HepG2 (cell line): Measurements from ENCODE around the gene MLANA. TPM values are rescaled to one million over a fixed set of nuclear protein-coding genes. Genes with fewer than 3 reads are reported as not detected.

ENCODE experiments used
- ATAC-seq: fragments of 200-7000 bp; cut with Tn5 transposase; 3 replicates; pipeline ENCODE4 v1.9.1; 2020; ENCODE audit warnings: mild to moderate bottlenecking, moderate library complexity
- BruUV-seq: library from RNA; stranded (reverse); fragments of 400-500 nt; replicated peaks from 2 replicates; lab custom pipeline; 2021; lab: Mats Ljungman, UMichigan
- CTCF ChIA-PET: fragments of 300-600 bp; formaldehyde crosslinking; extraction: SDS; loops from one replicate; lab custom pipeline; 2021; ENCODE audit warnings: low total read pairs, inconsistent platforms, low intra/inter-chr PET ratio; lab: Yijun Ruan, JAX
- POLR2A ChIA-PET: fragments of 350-600 bp; sonication (Branson Sonifier 250); formaldehyde crosslinking; loops from one replicate; lab custom pipeline; 2020; ENCODE audit warnings: antibody characterized with exemption, inconsistent platforms; lab: Yijun Ruan, JAX
- DNase-seq: peaks from one replicate; pipeline ENCODE4 v3.0.0-alpha.2; 2015; ENCODE audit warnings: low spot score
- FAIRE-seq: peaks from 3 replicates; lab custom pipeline; 2011; peaks lifted over from hg19 to GRCh38; lab: Jason Lieb, UNC
- H2AFZ ChIP-seq: one replicate; pipeline ENCODE4 v1.6.1; 2011; ENCODE audit warnings: low read length, inconsistent platforms
- H3K27ac ChIP-seq: fragments of 300-600 bp; 3 replicates; pipeline ENCODE4 v1.8.0; 2011; ENCODE audit warnings: mixed run types, mild to moderate bottlenecking, mixed read lengths, low read length, inconsistent platforms; ENCODE audit not compliant: insufficient read depth; ENCODE audit errors: extremely low read length
- H3K27me3 ChIP-seq, 2 experiments: fragments of 200-600 bp in 1 of 2; 2 replicates in 1 of 2; 3 replicates in 1 of 2; pipeline versions ENCODE4 v1.6.0 to v1.8.0; 2011; ENCODE audit warnings: low read length in 2 of 2, mild to moderate bottlenecking in 2 of 2, moderate library complexity in 2 of 2, inconsistent platforms in 1 of 2; ENCODE audit not compliant: insufficient read depth in 2 of 2, control insufficient read depth in 1 of 2
- H3K36me3 ChIP-seq, 2 experiments: fragments of 200-600 bp in 1 of 2; replicated peaks in 1 of 2; 2 replicates in 1 of 2; 3 replicates in 1 of 2; pipeline versions ENCODE4 v1.5.1 to v1.8.0; 2011; ENCODE audit warnings: low read length in 2 of 2, inconsistent platforms in 1 of 2; ENCODE audit not compliant: insufficient read depth in 2 of 2, control insufficient read depth in 1 of 2
- H3K4me1 ChIP-seq: 2 replicates; pipeline ENCODE4 v1.5.1; 2012; ENCODE audit warnings: low read length, inconsistent platforms; ENCODE audit not compliant: insufficient read depth
- H3K4me2 ChIP-seq: 2 replicates; pipeline ENCODE4 v1.6.0; 2011; ENCODE audit warnings: low read depth, low read length, inconsistent platforms
- H3K4me3 ChIP-seq, 3 experiments: fragments of 200-600 bp in 1 of 3; sonication (generic), shearing (Covaris generic) in 1 of 3; replicated peaks in 1 of 3; 2 replicates each; pipeline ENCODE4 v1.5.1; 2011 to 2016; ENCODE audit warnings: low read length in 3 of 3, inconsistent platforms in 2 of 3, low read depth in 2 of 3, mild to moderate bottlenecking in 2 of 3, control low read depth in 1 of 3, mixed read lengths in 1 of 3; ENCODE audit not compliant: insufficient read depth in 1 of 3
- H3K79me2 ChIP-seq: one replicate; pipeline ENCODE4 v1.6.1; 2011; ENCODE audit warnings: low read length, inconsistent platforms; ENCODE audit not compliant: insufficient read depth
- H3K9ac ChIP-seq: 2 replicates; pipeline ENCODE4 v1.6.0; 2011; ENCODE audit warnings: mild to moderate bottlenecking, low read depth, low read length, inconsistent platforms; ENCODE audit not compliant: insufficient read depth
- H3K9me3 ChIP-seq: 2 replicates; pipeline ENCODE4 v1.5.1; 2012; ENCODE audit warnings: mild to moderate bottlenecking, low read length
- H4K20me1 ChIP-seq: 2 replicates; pipeline ENCODE4 v1.6.0; 2011; ENCODE audit warnings: inconsistent platforms, mild to moderate bottlenecking, low read length, moderate library complexity; ENCODE audit not compliant: insufficient read depth
- TFAP4 ChIP-seq: sonication (generic); IDR thresholded peaks from 2 replicates; pipeline ENCODE4 v1.6.1; 2016; ENCODE audit warnings: low read depth, borderline replicate concordance
- ZBTB33 ChIP-seq: sonication (generic); formaldehyde crosslinking; IDR thresholded peaks from 2 replicates; pipeline ENCODE4 v1.4.0; 2020; ENCODE audit warnings: missing genetic modification reagents
- ZSCAN29 ChIP-seq: sonication (generic); formaldehyde crosslinking; conservative IDR thresholded peaks from 2 replicates; pipeline ENCODE4 v1.4.0; 2020; ENCODE audit warnings: mild to moderate bottlenecking, missing genetic modification reagents
- WGBS: methylation state at CpG from one replicate; pipeline ENCODE4 v1.1.6; 2017; ENCODE audit warnings: low lambda C conversion rate; 5-methylcytosine and 5-hydroxymethylcytosine counted together
- in situ Hi-C: cut with HindIII; loops from 2 replicates; pipeline ENCODE4 v1.10.0; 2017; ENCODE audit warnings: low pct_unique_long_range_greater_than_20kb; ENCODE audit not compliant: extremely low pct_ligation_motif_present
- intact Hi-C: fragments of 100-400 bp; cut with micrococcal nuclease; formaldehyde crosslinking; loops from one replicate; pipeline ENCODE4 v1.10.0; 2022; ENCODE audit not compliant: unreplicated experiment
- polyA plus RNA-seq, 8 experiments: library from polyadenylated mRNA; depleted of rRNA in 3 of 8; stranded (reverse) in 7 of 8; unstranded in 1 of 8; fragments of >200 nt; fragmentation: Illumina TruSeq in 4 of 8; extraction: Trizol in 4 of 8; gene quantifications; 2 replicates each; pipeline versions ENCODE4 v1.2.1 to v1.2.3, GENCODE V29; 2011 to 2016; ENCODE audit warnings: low read depth in 4 of 8, missing spikeins in 1 of 8, mixed read lengths in 1 of 8; ENCODE audit not compliant: insufficient read depth in 1 of 8
- total RNA-seq, 5 experiments: library from RNA; depleted of rRNA; stranded (reverse); fragments of >200 nt; fragmentation: Illumina TruSeq; extraction: Trizol; gene quantifications; 2 replicates each; pipeline ENCODE4 v1.2.3, GENCODE V29; 2016; ENCODE audit warnings: low read depth in 1 of 5
- TF ChIP-seq, protein P1 (sequence below), 2 experiments: fragments of 450-650 bp in 1 of 2; sonication (generic) in 1 of 2; formaldehyde crosslinking in 1 of 2; IDR thresholded peaks; 2 replicates each; pipeline versions ENCODE4 v1.6.1 to v1.8.0; 2016 to 2022; ENCODE audit warnings: antibody characterized with exemption in 1 of 2, mild to moderate bottlenecking in 1 of 2, missing genetic modification reagents in 1 of 2
- TF ChIP-seq, protein P2 (sequence below): sonication (generic); formaldehyde crosslinking; IDR thresholded peaks from 2 replicates; pipeline ENCODE4 v1.5.0; 2020; ENCODE audit warnings: mild to moderate bottlenecking, missing genetic modification reagents

MLANA gene
- total and polyA plus RNA-seq, 2 of the 13 experiments (the other 11 are each of a cell fraction or from before 2014, with no cell fraction given): 0.11 to 0.18 TPM

GRCh38 chr9:5938449-5938848 lies 47.8 kb downstream of the MLANA start:
- no peak for ATAC-seq
- no peaks in the 10 kb centered on the region for H4K20me1 ChIP-seq
- H3K4me3 ChIP-seq: no peak overlapping the region
- TF ChIP-seq, protein P1, sequence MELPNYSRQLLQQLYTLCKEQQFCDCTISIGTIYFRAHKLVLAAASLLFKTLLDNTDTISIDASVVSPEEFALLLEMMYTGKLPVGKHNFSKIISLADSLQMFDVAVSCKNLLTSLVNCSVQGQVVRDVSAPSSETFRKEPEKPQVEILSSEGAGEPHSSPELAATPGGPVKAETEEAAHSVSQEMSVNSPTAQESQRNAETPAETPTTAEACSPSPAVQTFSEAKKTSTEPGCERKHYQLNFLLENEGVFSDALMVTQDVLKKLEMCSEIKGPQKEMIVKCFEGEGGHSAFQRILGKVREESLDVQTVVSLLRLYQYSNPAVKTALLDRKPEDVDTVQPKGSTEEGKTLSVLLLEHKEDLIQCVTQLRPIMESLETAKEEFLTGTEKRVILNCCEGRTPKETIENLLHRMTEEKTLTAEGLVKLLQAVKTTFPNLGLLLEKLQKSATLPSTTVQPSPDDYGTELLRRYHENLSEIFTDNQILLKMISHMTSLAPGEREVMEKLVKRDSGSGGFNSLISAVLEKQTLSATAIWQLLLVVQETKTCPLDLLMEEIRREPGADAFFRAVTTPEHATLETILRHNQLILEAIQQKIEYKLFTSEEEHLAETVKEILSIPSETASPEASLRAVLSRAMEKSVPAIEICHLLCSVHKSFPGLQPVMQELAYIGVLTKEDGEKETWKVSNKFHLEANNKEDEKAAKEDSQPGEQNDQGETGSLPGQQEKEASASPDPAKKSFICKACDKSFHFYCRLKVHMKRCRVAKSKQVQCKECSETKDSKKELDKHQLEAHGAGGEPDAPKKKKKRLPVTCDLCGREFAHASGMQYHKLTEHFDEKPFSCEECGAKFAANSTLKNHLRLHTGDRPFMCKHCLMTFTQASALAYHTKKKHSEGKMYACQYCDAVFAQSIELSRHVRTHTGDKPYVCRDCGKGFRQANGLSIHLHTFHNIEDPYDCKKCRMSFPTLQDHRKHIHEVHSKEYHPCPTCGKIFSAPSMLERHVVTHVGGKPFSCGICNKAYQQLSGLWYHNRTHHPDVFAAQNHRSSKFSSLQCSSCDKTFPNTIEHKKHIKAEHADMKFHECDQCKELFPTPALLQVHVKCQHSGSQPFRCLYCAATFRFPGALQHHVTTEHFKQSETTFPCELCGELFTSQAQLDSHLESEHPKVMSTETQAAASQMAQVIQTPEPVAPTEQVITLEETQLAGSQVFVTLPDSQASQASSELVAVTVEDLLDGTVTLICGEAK (IDR thresholded peaks at IDR 0.05): no peak
- TF ChIP-seq, protein P1 (CRISPR knock-in tag; IDR thresholded peaks at IDR 0.05): no peak
- TF ChIP-seq ZSCAN29 (no peak), TFAP4 (no peak), ZBTB33 (CRISPR knock-in tag) (no peak)
- TF ChIP-seq, protein P2, sequence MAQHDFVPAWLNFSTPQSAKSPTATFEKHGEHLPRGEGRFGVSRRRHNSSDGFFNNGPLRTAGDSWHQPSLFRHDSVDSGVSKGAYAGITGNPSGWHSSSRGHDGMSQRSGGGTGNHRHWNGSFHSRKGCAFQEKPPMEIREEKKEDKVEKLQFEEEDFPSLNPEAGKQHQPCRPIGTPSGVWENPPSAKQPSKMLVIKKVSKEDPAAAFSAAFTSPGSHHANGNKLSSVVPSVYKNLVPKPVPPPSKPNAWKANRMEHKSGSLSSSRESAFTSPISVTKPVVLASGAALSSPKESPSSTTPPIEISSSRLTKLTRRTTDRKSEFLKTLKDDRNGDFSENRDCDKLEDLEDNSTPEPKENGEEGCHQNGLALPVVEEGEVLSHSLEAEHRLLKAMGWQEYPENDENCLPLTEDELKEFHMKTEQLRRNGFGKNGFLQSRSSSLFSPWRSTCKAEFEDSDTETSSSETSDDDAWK (CRISPR knock-in tag): no peak
- TF ChIP-seq, all 625 proteins: peak for 0
- FAIRE-seq: no peak
- Histone ChIP-seq H3K36me3 (peaks cover 0 to 3% of the 10 kb centered on the region in 2 experiments; a peak in 1 of 5 replicates), H3K27ac (no peak overlapping the region), H3K4me2 (no peak overlapping the region), H3K4me1 (no peaks in the 10 kb centered on the region), H3K79me2 (no peaks in the 10 kb centered on the region), H2AFZ (no peak overlapping the region), H3K9me3 (no peaks in the 10 kb centered on the region), H3K9ac (no peak overlapping the region), H3K27me3 (no peaks in the 10 kb centered on the region)
- intact Hi-C loops (no loop called here), in situ Hi-C loops (no loop called here)
- 89% methylated on average over 2 of the region's 2 CpGs for WGBS
- no peak for DNase-seq
- BruUV-seq: no TSS peak
- ChIA-PET CTCF (no interaction called here), POLR2A (no interaction called here)
